K562 (cell line): ENCODE measurements around the gene HDAC10. TPM values are rescaled to one million over a fixed set of nuclear protein-coding genes. Genes with fewer than 3 reads are reported as not detected.
A peak's percentile ranks its signal among the peaks of the same experiment; 100 is the strongest.

ENCODE experiments used
- ATAC-seq: fragments of 200-7000 bp; cut with Tn5 transposase; 3 replicates; pipeline ENCODE4 v1.9.1; 2020; ENCODE audit warnings: moderate library complexity
- BruUV-seq: library from RNA; stranded (reverse); fragments of 400-500 nt; replicated peaks from 2 replicates; lab custom pipeline; 2021; lab: Mats Ljungman, UMichigan
- CTCF ChIA-PET: fragments of 300-600 bp; formaldehyde crosslinking; extraction: SDS; loops from one replicate; lab custom pipeline; 2021; ENCODE audit warnings: low intra/inter-chr PET ratio; lab: Yijun Ruan, JAX
- POLR2A ChIA-PET: fragments of 300-600, 350-650 bp; sonication (Branson Sonifier 250); formaldehyde crosslinking; extraction: SDS; loops from one replicate; lab custom pipeline; 2021; ENCODE audit warnings: antibody characterized with exemption, inconsistent platforms; lab: Yijun Ruan, JAX
- DNase-seq, 4 experiments: peaks; one replicate each; pipeline versions ENCODE4 v3.0.0 to v3.0.0-alpha.2; 2011 to 2018; ENCODE audit warnings: low spot score in 3 of 4, mixed read lengths in 3 of 4; ENCODE audit errors: extremely low read depth in 1 of 4
- FAIRE-seq: peaks from 2 replicates; lab custom pipeline; 2011; peaks lifted over from hg19 to GRCh38; lab: Jason Lieb, UNC
- H2AFZ ChIP-seq: 2 replicates; pipeline ENCODE4 v1.6.0; 2011; ENCODE audit warnings: low read depth, low read length, control low read depth, inconsistent platforms
- H3K27ac ChIP-seq: fragments of 200-600 bp; 3 replicates; pipeline ENCODE4 v1.8.0; 2011; ENCODE audit warnings: low read depth, mild to moderate bottlenecking, control low read depth, inconsistent platforms, low read length, moderate library complexity, mixed read lengths; ENCODE audit errors: extremely low read depth
- H3K27me3 ChIP-seq, 2 experiments: fragments of 300-600 bp in 1 of 2; 2 replicates in 1 of 2; 3 replicates in 1 of 2; pipeline versions ENCODE4 v1.6.0 to v1.8.0; 2011; ENCODE audit warnings: inconsistent platforms in 2 of 2, low read length in 2 of 2, mild to moderate bottlenecking in 1 of 2, mixed read lengths in 1 of 2, moderate library complexity in 1 of 2; ENCODE audit not compliant: control insufficient read depth in 2 of 2, insufficient read depth in 2 of 2
- H3K36me3 ChIP-seq: fragments of 300-600 bp; 3 replicates; pipeline ENCODE4 v1.8.0; 2011; ENCODE audit warnings: mild to moderate bottlenecking, low read length, inconsistent platforms; ENCODE audit not compliant: control insufficient read depth, insufficient read depth
- H3K4me1 ChIP-seq, 2 experiments: fragments of 200-600 bp in 1 of 2; replicated peaks in 1 of 2; 2 replicates in 1 of 2; 3 replicates in 1 of 2; pipeline versions ENCODE4 v1.5.1 to v1.8.0; 2011; ENCODE audit warnings: inconsistent platforms in 2 of 2, low read length in 2 of 2, mild to moderate bottlenecking in 1 of 2, mixed read lengths in 1 of 2, moderate library complexity in 1 of 2; ENCODE audit not compliant: control insufficient read depth in 2 of 2, insufficient read depth in 2 of 2
- H3K4me2 ChIP-seq: 2 replicates; pipeline ENCODE4 v1.6.1; 2011; ENCODE audit warnings: low read length, control low read depth, inconsistent platforms, mixed read lengths; ENCODE audit not compliant: insufficient read depth
- H3K4me3 ChIP-seq: fragments of 200-600 bp; sonication (generic), shearing (Covaris generic); 2 replicates; pipeline ENCODE4 v1.5.1; 2016; ENCODE audit warnings: control low read depth, inconsistent platforms
- H3K79me2 ChIP-seq: fragments of 200-600 bp; 3 replicates; pipeline ENCODE4 v1.8.0; 2011; ENCODE audit warnings: low read length, inconsistent platforms; ENCODE audit not compliant: control insufficient read depth, insufficient read depth
- H3K9ac ChIP-seq, 2 experiments: 2 replicates each; pipeline versions ENCODE4 v1.6.0 to v1.6.1; 2011; ENCODE audit warnings: low read depth in 2 of 2, low read length in 2 of 2, control low read depth in 1 of 2, inconsistent platforms in 1 of 2, mild to moderate bottlenecking in 1 of 2, mixed read lengths in 1 of 2; ENCODE audit not compliant: insufficient read depth in 1 of 2
- H3K9me1 ChIP-seq: one replicate; pipeline ENCODE4 v1.6.0; 2011; ENCODE audit warnings: inconsistent platforms, mild to moderate bottlenecking, low read length, moderate library complexity; ENCODE audit not compliant: control insufficient read depth, insufficient read depth
- H3K9me3 ChIP-seq: replicated peaks from 2 replicates; pipeline ENCODE4 v1.5.1; 2011; ENCODE audit warnings: low read depth, low read length, inconsistent platforms; ENCODE audit not compliant: control insufficient read depth, insufficient read depth
- H4K20me1 ChIP-seq: replicated peaks from 2 replicates; pipeline ENCODE4 v1.6.1; 2011; ENCODE audit warnings: low read length, inconsistent platforms, mixed read lengths; ENCODE audit not compliant: control insufficient read depth, insufficient read depth
- MYBL2 ChIP-seq, 2 experiments: fragments of 450-650 bp in 1 of 2; sonication (generic) in 1 of 2; formaldehyde crosslinking in 1 of 2; IDR thresholded peaks; 2 replicates each; pipeline versions ENCODE4 v1.6.1 to v1.8.1; 2017 to 2022; ENCODE audit warnings: borderline replicate concordance in 1 of 2, inconsistent platforms in 1 of 2, low read depth in 1 of 2, mild to moderate bottlenecking in 1 of 2, missing genetic modification reagents in 1 of 2, moderate library complexity in 1 of 2
- NRF1 ChIP-seq, 2 experiments: fragments of 450-650 bp; IDR thresholded peaks in 1 of 2; conservative IDR thresholded peaks in 1 of 2; 2 replicates each; pipeline ENCODE4 v1.6.1; 2014; ENCODE audit warnings: mild to moderate bottlenecking in 2 of 2
- RAD21 ChIP-seq, 2 experiments: fragments of 250-450 bp in 1 of 2; fragments of 450-650 bp in 1 of 2; sonication (Bioruptor Pico) in 1 of 2; formaldehyde crosslinking in 1 of 2; IDR thresholded peaks in 1 of 2; conservative IDR thresholded peaks in 1 of 2; 2 replicates each; pipeline versions ENCODE4 v1.4.0 to v1.8.0; 2020 to 2022; ENCODE audit warnings: mild to moderate bottlenecking in 2 of 2, moderate library complexity in 1 of 2
- VEZF1 ChIP-seq: fragments of 200-800 bp; sonication (Bioruptor generic); IDR thresholded peaks from 2 replicates; pipeline ENCODE4 v1.6.1; 2017; ENCODE audit warnings: missing genetic modification characterization, missing compliant biosample characterization
- ZNF740 ChIP-seq, 3 experiments: fragments of 200-800 bp in 1 of 3; sonication (Bioruptor generic) in 1 of 3; sonication (generic) in 1 of 3; formaldehyde crosslinking in 1 of 3; IDR thresholded peaks; 2 replicates each; pipeline versions ENCODE4 v1.6.1 to v1.8.0; 2016 to 2022; ENCODE audit warnings: mild to moderate bottlenecking in 2 of 3, missing compliant biosample characterization in 2 of 3, missing genetic modification characterization in 2 of 3, missing genetic modification reagents in 1 of 3
- WGBS: fragments of 100-300 bp; shearing (Covaris generic); methylation state at CpG from one replicate; pipeline ENCODE4 v1.1.6; 2016; ENCODE audit warnings: low coverage, mixed read lengths; ENCODE audit not compliant: insufficient coverage; ENCODE audit errors: missing lambda C conversion rate; 5-methylcytosine and 5-hydroxymethylcytosine counted together
- in situ Hi-C: fragments of 300-500 bp; cut with MboI; formaldehyde crosslinking; loops from 4 replicates; pipeline ENCODE4 v1.15.0; 2018; ENCODE audit warnings: inconsistent platforms, mixed read lengths
- intact Hi-C: fragments of 100-400 bp; cut with micrococcal nuclease; formaldehyde crosslinking; loops from 2 replicates; pipeline ENCODE4 v1.14.2; 2022
- polyA plus RNA-seq, 8 experiments: library from polyadenylated mRNA; depleted of rRNA in 4 of 8; stranded (reverse) in 5 of 8; unstranded in 3 of 8; fragments of >200 nt; fragmentation: Nextera tagmentation in 2 of 8; fragmentation: Illumina TruSeq in 1 of 8; extraction: Ambion mirVana in 2 of 8; extraction: Trizol in 1 of 8; gene quantifications; 2 replicates each; pipeline versions ENCODE4 v1.2.1 to v1.2.3, GENCODE V29; 2011 to 2014; ENCODE audit warnings: inconsistent platforms in 1 of 8, missing spikeins in 1 of 8
- total RNA-seq, 7 experiments: library from RNA; depleted of rRNA in 6 of 7; stranded (reverse); fragments of >200 nt in 6 of 7; fragmentation: Illumina TruSeq in 2 of 7; extraction: Trizol in 2 of 7; gene quantifications; 2 replicates each; pipeline versions ENCODE4 v1.2.1 to v1.2.3, GENCODE V29; 2011 to 2021; ENCODE audit warnings: low replicate concordance in 1 of 7
- TF ChIP-seq, protein P1 (sequence below), 3 experiments: IDR thresholded peaks in 2 of 3; conservative IDR thresholded peaks in 1 of 3; 2 replicates each; pipeline ENCODE4 v1.5.1; 2011 to 2012; ENCODE audit warnings: low read length in 3 of 3, mild to moderate bottlenecking in 3 of 3, control low read depth in 2 of 3, improper control_type of control experiment in 1 of 3, inconsistent platforms in 1 of 3, low read depth in 1 of 3, mixed read lengths in 1 of 3, moderate library complexity in 1 of 3; ENCODE audit not compliant: insufficient read depth in 2 of 3
- TF ChIP-seq, protein P2 (sequence below): sonication (generic); formaldehyde crosslinking; IDR thresholded peaks from 2 replicates; pipeline ENCODE4 v1.8.1; 2023; ENCODE audit warnings: mild to moderate bottlenecking, missing genetic modification reagents

HDAC10 gene
- total and polyA plus RNA-seq, 9 of the 15 experiments (the other 6 are each of a cell fraction or from before 2014, with no cell fraction given) = 0.10 to 44.2 (median 6.5) TPM

DNA sequence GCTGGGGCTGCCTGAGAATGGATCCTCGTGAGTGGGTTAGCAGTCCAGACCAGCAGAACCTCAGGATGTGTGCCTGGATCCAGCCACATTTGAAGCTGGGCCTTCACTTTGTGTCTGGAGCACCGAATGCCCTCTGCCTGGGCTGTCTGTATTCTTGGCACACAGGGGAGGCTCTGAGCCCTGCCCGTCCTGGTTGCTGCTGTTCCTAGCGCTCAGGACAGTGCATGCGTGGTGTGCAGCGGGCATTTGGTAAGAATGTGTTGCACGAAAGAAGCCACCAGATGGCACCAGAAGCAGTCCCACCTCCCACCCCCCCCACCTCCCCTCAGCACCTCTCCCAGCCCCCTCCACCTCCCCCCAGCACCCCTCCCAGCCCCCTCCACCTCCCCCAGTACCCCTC, 23.2 kb upstream of the HDAC10 start:
- Histone ChIP-seq H3K9me1 (no peaks in the 10 kb centered on the region), H2AFZ (no peak overlapping the region), H3K79me2 (no peaks in the 10 kb centered on the region), H3K9me3 (no peaks in the 10 kb centered on the region), H3K27ac (no peak overlapping the region), H3K9ac (peak overlapping the region in 1 of 2 experiments; percentile 65; a peak in 1 of 4 replicates), H3K4me2 (0 out of 2 replicates have a peak overlapping the region, but pooled peaks have one; percentile 37), H3K4me1 (peaks cover 3 to 59% of the 10 kb centered on the region in 2 experiments; a peak in 4 of 5 replicates), H3K36me3 (peaks cover 30% of the 10 kb centered on the region; the same call in 1 of the 3 replicates), H4K20me1 (no peaks in the 10 kb centered on the region), H3K4me3 (no peak overlapping the region), H3K27me3 (no peaks in the 10 kb centered on the region)
- BruUV-seq = no TSS peak
- POLR2A ChIA-PET = no interaction called here
- intact Hi-C loops = loop anchor here (2.0 to 5.0 kb wide), 2 partner anchors 53 to 68 kb away; partner anchors contain the start of genes DENND6B and PPP6R2
- FAIRE-seq (no peak), ATAC-seq (peak; percentile 39), DNase-seq (peak; percentile 29 to 64 (median 37))
- in situ Hi-C loops = loop anchor here (5.0 kb wide), 1 partner anchor 53 kb away; the partner anchor contains the start of gene DENND6B
- CTCF ChIA-PET = interaction anchor here (2.4 kb wide), 1 partner anchor 68 kb away, joined by 8 read pairs; the partner anchor contains the start of gene PPP6R2
- 40% methylated on average over 2 of the region's 7 CpGs for WGBS
- peak; percentile 60 for TF ChIP-seq VEZF1 (CRISPR knock-in tag)
- TF ChIP-seq ZNF740 (CRISPR knock-in tag; IDR thresholded peaks at IDR 0.05) = peak; percentile 82
- no peak for TF ChIP-seq ZNF740 (tag; IDR thresholded peaks at IDR 0.05)
- no peak for TF ChIP-seq MYBL2 (IDR thresholded peaks at IDR 0.05; ENCODE audit: low read depth)
- no peak for TF ChIP-seq MYBL2 (CRISPR knock-in tag; IDR thresholded peaks at IDR 0.05; ENCODE audit: borderline replicate concordance)
- TF ChIP-seq, protein P1, sequence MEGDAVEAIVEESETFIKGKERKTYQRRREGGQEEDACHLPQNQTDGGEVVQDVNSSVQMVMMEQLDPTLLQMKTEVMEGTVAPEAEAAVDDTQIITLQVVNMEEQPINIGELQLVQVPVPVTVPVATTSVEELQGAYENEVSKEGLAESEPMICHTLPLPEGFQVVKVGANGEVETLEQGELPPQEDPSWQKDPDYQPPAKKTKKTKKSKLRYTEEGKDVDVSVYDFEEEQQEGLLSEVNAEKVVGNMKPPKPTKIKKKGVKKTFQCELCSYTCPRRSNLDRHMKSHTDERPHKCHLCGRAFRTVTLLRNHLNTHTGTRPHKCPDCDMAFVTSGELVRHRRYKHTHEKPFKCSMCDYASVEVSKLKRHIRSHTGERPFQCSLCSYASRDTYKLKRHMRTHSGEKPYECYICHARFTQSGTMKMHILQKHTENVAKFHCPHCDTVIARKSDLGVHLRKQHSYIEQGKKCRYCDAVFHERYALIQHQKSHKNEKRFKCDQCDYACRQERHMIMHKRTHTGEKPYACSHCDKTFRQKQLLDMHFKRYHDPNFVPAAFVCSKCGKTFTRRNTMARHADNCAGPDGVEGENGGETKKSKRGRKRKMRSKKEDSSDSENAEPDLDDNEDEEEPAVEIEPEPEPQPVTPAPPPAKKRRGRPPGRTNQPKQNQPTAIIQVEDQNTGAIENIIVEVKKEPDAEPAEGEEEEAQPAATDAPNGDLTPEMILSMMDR (IDR thresholded peaks at IDR 0.05 in 2 of 3, conservative IDR thresholded peaks at IDR 0.05 in 1 of 3; ENCODE audit: insufficient read depth in 2 of 3, low read depth in 1 of 3, low read length in 3 of 3) = peak; percentile 21 to 46 (median 36); a peak in 4 of 6 replicates
- TF ChIP-seq RAD21 (CRISPR knock-in tag; conservative IDR thresholded peaks at IDR 0.05 in 1 of 2, IDR thresholded peaks at IDR 0.05 in 1 of 2) = 0 out of 4 replicates have a peak, but pooled peaks of 1 of the 2 experiments have one; percentile 15
- TF ChIP-seq, protein P2, sequence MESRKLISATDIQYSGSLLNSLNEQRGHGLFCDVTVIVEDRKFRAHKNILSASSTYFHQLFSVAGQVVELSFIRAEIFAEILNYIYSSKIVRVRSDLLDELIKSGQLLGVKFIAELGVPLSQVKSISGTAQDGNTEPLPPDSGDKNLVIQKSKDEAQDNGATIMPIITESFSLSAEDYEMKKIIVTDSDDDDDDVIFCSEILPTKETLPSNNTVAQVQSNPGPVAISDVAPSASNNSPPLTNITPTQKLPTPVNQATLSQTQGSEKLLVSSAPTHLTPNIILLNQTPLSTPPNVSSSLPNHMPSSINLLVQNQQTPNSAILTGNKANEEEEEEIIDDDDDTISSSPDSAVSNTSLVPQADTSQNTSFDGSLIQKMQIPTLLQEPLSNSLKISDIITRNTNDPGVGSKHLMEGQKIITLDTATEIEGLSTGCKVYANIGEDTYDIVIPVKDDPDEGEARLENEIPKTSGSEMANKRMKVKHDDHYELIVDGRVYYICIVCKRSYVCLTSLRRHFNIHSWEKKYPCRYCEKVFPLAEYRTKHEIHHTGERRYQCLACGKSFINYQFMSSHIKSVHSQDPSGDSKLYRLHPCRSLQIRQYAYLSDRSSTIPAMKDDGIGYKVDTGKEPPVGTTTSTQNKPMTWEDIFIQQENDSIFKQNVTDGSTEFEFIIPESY (CRISPR knock-in tag) = 0 out of 2 replicates have a peak, but pooled peaks have one; percentile 35
- 0 out of 4 replicates have a peak, but pooled peaks of 1 of the 2 experiments have one; percentile 19 for TF ChIP-seq NRF1 (conservative IDR thresholded peaks at IDR 0.05 in 1 of 2, IDR thresholded peaks at IDR 0.05 in 1 of 2)
